ENCODE results near the gene ERAP2. TPM values are rescaled to one million over a fixed set of nuclear protein-coding genes. Genes with fewer than 3 reads are reported as not detected.
A peak's percentile ranks its signal among the peaks of the same experiment; 100 is the strongest.

Gene ERAP2
- total and polyA plus RNA-seq, 2 of the 13 experiments (the other 11 are each of a cell fraction or from before 2014, with no cell fraction given) = 12.8 to 16.6 TPM

DNA sequence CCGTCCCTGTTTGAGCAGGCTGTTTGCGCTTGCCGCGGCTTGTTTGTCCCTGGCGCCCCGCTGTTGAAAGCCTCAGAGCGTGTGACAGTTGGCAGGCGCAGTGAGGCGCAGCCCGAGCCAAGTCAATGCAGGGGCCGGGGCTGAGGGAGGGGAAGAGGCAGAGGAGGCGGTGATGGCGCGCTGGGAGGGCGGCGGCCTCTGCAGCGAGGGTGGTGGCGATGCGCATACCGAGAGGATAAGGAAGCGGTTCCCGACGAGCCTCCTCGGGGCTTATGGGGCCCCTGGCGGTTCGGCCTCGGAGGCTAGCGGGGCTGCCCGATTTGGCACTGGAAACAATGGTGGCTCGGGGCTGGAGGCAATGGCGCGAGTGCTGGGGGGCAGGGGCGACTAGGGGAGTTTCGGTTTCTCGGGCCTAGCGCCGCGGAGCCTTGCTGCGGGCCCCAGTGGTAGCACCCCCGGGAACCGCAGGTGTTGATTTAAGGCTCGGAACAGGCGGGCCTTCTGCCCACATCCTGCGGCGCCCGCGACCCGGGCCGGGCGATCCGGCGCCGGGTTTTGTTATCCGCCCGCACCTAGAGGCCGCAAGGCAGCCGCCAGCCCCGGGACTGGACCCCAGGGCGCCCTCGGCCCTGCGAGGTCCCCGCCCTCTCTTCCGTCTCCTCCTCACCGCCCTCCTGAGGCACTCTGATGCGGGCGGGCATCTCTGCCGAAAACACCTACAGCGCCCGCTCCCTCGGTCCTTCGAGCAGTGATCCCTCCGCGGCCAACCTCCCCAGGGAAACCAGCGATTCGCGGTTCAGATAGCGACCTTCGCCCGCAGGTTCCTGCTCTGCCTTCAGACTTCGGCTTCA, 58.6 kb downstream of the ERAP2 start:
- Histone ChIP-seq H3K4me2 (ENCODE audit: low read depth, low read length) (peak overlapping the region; percentile 88), H3K4me1 (ENCODE audit: insufficient read depth, low read length) (peaks cover 31% of the 10 kb centered on the region), H3K36me3 (replicated peaks in 1 of 2; ENCODE audit: control insufficient read depth in 1 of 2, insufficient read depth in 2 of 2, low read length in 2 of 2) (no peaks in the 10 kb centered on the region), H3K79me2 (ENCODE audit: insufficient read depth, low read length) (peaks cover 31% of the 10 kb centered on the region), H2AFZ (ENCODE audit: low read length) (peak overlapping the region; percentile 64), H3K9me3 (ENCODE audit: low read length) (no peaks in the 10 kb centered on the region), H4K20me1 (ENCODE audit: insufficient read depth, low read length) (no peaks in the 10 kb centered on the region), H3K4me3 (replicated peaks in 1 of 3; ENCODE audit: insufficient read depth in 1 of 3, low read depth in 2 of 3, low read length in 3 of 3) (peak overlapping the region; percentile 68 to 84 (median 73)), H3K9ac (ENCODE audit: insufficient read depth, low read depth, low read length) (peak overlapping the region; percentile 78), H3K27me3 (ENCODE audit: control insufficient read depth in 1 of 2, insufficient read depth in 2 of 2, low read length in 2 of 2) (no peaks in the 10 kb centered on the region), H3K27ac (ENCODE audit: extremely low read length, insufficient read depth, low read length) (peak overlapping the region; percentile 95)
- peak; percentile 88 for DNase-seq (ENCODE audit: low spot score)
- in situ Hi-C loops (cut with HindIII; ENCODE audit: extremely low pct_ligation_motif_present, low pct_unique_long_range_greater_than_20kb) = no loop called here
- 0% methylated on average over 11 of the region's 80 CpGs for WGBS (ENCODE audit: low lambda C conversion rate)
- no peak for FAIRE-seq
- ATAC-seq = peak; percentile 84
- ChIA-PET POLR2A (interaction anchor here (1.0 to 1.6 kb wide), 2 partner anchors 59 to 154 kb away, joined by 3 to 12 read pairs; partner anchors contain the start of gene ERAP2), CTCF (ENCODE audit: low intra/inter-chr PET ratio, low total read pairs) (interaction anchor here (1.3 kb wide), 1 partner anchor 66 kb away, joined by 3 read pairs; no protein-coding TSS in a partner anchor)
- no TSS peak for BruUV-seq (replicated peaks)
- intact Hi-C loops (cut with micrococcal nuclease; ENCODE audit: unreplicated experiment) = loop anchor here (1.0 to 5.0 kb wide), 4 partner anchors 59 to 128 kb away; partner anchors contain the start of genes ERAP1 and ERAP2
- TF ChIP-seq, protein P1, sequence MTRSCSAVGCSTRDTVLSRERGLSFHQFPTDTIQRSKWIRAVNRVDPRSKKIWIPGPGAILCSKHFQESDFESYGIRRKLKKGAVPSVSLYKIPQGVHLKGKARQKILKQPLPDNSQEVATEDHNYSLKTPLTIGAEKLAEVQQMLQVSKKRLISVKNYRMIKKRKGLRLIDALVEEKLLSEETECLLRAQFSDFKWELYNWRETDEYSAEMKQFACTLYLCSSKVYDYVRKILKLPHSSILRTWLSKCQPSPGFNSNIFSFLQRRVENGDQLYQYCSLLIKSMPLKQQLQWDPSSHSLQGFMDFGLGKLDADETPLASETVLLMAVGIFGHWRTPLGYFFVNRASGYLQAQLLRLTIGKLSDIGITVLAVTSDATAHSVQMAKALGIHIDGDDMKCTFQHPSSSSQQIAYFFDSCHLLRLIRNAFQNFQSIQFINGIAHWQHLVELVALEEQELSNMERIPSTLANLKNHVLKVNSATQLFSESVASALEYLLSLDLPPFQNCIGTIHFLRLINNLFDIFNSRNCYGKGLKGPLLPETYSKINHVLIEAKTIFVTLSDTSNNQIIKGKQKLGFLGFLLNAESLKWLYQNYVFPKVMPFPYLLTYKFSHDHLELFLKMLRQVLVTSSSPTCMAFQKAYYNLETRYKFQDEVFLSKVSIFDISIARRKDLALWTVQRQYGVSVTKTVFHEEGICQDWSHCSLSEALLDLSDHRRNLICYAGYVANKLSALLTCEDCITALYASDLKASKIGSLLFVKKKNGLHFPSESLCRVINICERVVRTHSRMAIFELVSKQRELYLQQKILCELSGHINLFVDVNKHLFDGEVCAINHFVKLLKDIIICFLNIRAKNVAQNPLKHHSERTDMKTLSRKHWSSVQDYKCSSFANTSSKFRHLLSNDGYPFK (CRISPR knock-in tag; IDR thresholded peaks at IDR 0.05; ENCODE audit: borderline replicate concordance) = peak; percentile 90
- TF ChIP-seq ZKSCAN8 (CRISPR knock-in tag; IDR thresholded peaks at IDR 0.05; ENCODE audit: borderline replicate concordance) = peak; percentile 79; the same call in 1 of the 2 replicates
- TF ChIP-seq KLF11 (CRISPR knock-in tag; IDR thresholded peaks at IDR 0.05) = no peak
- TF ChIP-seq, protein P2, sequence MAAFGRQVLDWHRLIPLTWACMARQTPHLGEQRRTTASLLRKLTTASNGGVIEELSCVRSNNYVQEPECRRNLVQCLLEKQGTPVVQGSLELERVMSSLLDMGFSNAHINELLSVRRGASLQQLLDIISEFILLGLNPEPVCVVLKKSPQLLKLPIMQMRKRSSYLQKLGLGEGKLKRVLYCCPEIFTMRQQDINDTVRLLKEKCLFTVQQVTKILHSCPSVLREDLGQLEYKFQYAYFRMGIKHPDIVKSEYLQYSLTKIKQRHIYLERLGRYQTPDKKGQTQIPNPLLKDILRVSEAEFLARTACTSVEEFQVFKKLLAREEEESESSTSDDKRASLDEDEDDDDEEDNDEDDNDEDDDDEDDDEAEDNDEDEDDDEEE (CRISPR knock-in tag; IDR thresholded peaks at IDR 0.05) = 0 out of 2 replicates have a peak, but pooled peaks have one; percentile 54
- TF ChIP-seq, protein P3, sequence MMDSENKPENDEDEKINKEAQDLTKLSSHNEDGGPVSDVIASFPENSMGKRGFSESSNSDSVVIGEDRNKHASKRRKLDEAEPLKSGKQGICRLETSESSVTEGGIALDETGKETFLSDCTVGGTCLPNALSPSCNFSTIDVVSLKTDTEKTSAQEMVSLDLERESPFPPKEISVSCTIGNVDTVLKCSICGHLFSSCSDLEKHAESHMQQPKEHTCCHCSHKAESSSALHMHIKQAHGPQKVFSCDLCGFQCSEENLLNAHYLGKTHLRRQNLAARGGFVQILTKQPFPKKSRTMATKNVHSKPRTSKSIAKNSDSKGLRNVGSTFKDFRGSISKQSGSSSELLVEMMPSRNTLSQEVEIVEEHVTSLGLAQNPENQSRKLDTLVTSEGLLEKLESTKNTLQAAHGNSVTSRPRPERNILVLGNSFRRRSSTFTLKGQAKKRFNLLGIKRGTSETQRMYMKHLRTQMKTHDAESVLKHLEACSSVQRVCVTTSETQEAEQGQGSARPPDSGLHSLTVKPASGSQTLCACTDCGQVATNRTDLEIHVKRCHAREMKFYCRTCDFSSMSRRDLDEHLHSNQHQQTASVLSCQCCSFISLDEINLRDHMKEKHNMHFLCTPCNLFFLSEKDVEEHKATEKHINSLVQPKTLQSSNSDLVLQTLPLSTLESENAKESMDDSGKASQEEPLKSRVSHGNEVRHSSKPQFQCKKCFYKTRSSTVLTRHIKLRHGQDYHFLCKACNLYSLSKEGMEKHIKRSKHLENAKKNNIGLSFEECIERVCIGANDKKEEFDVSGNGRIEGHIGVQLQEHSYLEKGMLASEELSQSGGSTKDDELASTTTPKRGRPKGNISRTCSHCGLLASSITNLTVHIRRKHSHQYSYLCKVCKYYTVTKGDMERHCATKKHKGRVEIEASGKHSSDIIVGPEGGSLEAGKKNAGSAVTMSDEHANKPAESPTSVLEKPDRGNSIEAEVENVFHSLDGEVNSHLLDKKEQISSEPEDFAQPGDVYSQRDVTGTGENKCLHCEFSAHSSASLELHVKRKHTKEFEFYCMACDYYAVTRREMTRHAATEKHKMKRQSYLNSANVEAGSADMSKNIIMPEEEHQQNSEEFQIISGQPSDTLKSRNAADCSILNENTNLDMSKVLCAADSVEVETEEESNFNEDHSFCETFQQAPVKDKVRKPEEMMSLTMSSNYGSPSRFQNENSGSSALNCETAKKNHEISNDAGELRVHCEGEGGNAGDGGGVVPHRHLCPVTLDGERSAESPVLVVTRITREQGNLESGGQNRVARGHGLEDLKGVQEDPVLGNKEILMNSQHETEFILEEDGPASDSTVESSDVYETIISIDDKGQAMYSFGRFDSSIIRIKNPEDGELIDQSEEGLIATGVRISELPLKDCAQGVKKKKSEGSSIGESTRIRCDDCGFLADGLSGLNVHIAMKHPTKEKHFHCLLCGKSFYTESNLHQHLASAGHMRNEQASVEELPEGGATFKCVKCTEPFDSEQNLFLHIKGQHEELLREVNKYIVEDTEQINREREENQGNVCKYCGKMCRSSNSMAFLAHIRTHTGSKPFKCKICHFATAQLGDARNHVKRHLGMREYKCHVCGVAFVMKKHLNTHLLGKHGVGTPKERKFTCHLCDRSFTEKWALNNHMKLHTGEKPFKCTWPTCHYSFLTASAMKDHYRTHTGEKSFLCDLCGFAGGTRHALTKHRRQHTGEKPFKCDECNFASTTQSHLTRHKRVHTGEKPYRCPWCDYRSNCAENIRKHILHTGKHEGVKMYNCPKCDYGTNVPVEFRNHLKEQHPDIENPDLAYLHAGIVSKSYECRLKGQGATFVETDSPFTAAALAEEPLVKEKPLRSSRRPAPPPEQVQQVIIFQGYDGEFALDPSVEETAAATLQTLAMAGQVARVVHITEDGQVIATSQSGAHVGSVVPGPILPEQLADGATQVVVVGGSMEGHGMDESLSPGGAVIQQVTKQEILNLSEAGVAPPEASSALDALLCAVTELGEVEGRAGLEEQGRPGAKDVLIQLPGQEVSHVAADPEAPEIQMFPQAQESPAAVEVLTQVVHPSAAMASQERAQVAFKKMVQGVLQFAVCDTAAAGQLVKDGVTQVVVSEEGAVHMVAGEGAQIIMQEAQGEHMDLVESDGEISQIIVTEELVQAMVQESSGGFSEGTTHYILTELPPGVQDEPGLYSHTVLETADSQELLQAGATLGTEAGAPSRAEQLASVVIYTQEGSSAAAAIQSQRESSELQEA (CRISPR knock-in tag; IDR thresholded peaks at IDR 0.05; ENCODE audit: not compliant biosample characterization) = peak; percentile 45
- peak; percentile 94 for TF ChIP-seq HNRNPH1 (optimal IDR thresholded peaks at IDR 0.05; ENCODE audit: low read depth, low read length)
- TF ChIP-seq MIXL1 (CRISPR knock-in tag; IDR thresholded peaks at IDR 0.05) = 0 out of 2 replicates have a peak, but pooled peaks have one; percentile 35
- peak; percentile 53; the same call in 1 of the 2 replicates for TF ChIP-seq ZNF331 (CRISPR knock-in tag; IDR thresholded peaks at IDR 0.05)
- no peak for TF ChIP-seq RARG (CRISPR knock-in tag; IDR thresholded peaks at IDR 0.05; ENCODE audit: low read depth)
- TF ChIP-seq ZNF274 (CRISPR knock-in tag; IDR thresholded peaks at IDR 0.05) = no peak

All from HepG2 (cell line).